ENCODE results near the gene CTSO. TPM values are rescaled to one million over a fixed set of nuclear protein-coding genes. Genes with fewer than 3 reads are reported as not detected.

Gene CTSO
- total and polyA plus RNA-seq, 4 donors = 8.0 to 58.3 (median 15.2) TPM

DNA sequence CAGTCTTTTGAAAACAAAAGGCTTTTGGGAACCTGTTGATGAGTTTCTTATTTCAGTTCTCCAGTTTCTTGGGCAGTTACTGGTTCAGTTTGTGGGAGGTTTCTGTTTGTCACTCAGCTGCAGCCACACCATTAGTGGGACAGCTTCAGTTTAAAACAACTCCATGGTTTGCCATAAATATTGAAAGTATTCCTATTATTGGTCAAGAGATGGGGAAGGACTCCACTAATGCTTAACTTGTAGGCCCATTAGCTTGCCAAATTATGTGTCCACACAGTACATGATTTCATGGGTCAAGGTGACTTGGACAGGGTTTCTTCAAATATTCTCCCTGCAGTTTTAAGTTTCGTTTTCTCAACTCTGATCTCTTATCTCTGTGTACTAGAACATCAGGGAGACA lies 72.1 kb downstream of the CTSO start:
- H3K27ac ChIP-seq (ENCODE audit: low read depth in 1 of 2, low read length in 1 of 2) = no peak overlapping the region
- ATAC-seq (ENCODE audit: insufficient read depth, low FRiP score) (no peak), DNase-seq (no peak)
- WGBS, 2 donors = 63 to 70% methylated on average over 1 of the region's 1 CpG
- no peaks in the 10 kb centered on the region for H3K4me1 ChIP-seq (ENCODE audit: control insufficient read depth in 5 of 5, insufficient read depth in 5 of 5, low read length in 5 of 5)
- no peak overlapping the region for H3K4me3 ChIP-seq
- TF ChIP-seq CTCF (IDR thresholded peaks at IDR 0.05; ENCODE audit: control extremely low read depth, extremely low read depth) = no peak
- no peak overlapping the region for H3K9ac ChIP-seq (ENCODE audit: insufficient read depth in 1 of 2, low read length in 2 of 2)
- H3K9me3 ChIP-seq (ENCODE audit: control insufficient read depth in 4 of 4, insufficient read depth in 3 of 4, low read length in 3 of 4) = peaks cover 0 to 2% (median under 1%) of the 10 kb centered on the region in 4 donors
- no peaks in the 10 kb centered on the region for H3K36me3 ChIP-seq (ENCODE audit: control insufficient read depth in 4 of 4, insufficient read depth in 4 of 4, low read length in 4 of 4)
- no peaks in the 10 kb centered on the region for H3K27me3 ChIP-seq (ENCODE audit: control insufficient read depth in 3 of 3, insufficient read depth in 3 of 3, low read length in 2 of 3)

- Histone ChIP-seq H3K9ac (ENCODE audit: insufficient read depth in 1 of 2, low read length in 2 of 2) (no peak overlapping the region), H3K36me3 (ENCODE audit: control insufficient read depth in 4 of 4, insufficient read depth in 4 of 4, low read length in 4 of 4) (no peaks in the 10 kb centered on the region), H3K4me3 (no peak overlapping the region), H3K27ac (ENCODE audit: low read depth in 1 of 2, low read length in 1 of 2) (no peak overlapping the region), H3K27me3 (ENCODE audit: control insufficient read depth in 3 of 3, insufficient read depth in 3 of 3, low read length in 2 of 3) (no peaks in the 10 kb centered on the region), H3K9me3 (ENCODE audit: control insufficient read depth in 4 of 4, insufficient read depth in 3 of 4, low read length in 3 of 4) (peaks cover 0 to 3% (median 1%) of the 10 kb centered on the region in 4 donors), H3K4me1 (ENCODE audit: control insufficient read depth in 5 of 5, insufficient read depth in 5 of 5, low read length in 5 of 5) (no peaks in the 10 kb centered on the region)
- no peak for DNase-seq
- ATAC-seq (ENCODE audit: insufficient read depth, low FRiP score) = no peak
- no peak for TF ChIP-seq CTCF (IDR thresholded peaks at IDR 0.05; ENCODE audit: control extremely low read depth, extremely low read depth)
Observed at GRCh38 chr4:155879767-155880166, 73.9 kb downstream of the CTSO start.

GRCh38 chr4:155878611-155879010 lies 75.1 kb downstream of the CTSO start:
- H3K9me3 ChIP-seq (ENCODE audit: control insufficient read depth in 4 of 4, insufficient read depth in 3 of 4, low read length in 3 of 4) = peaks cover 0 to 6% (median 1%) of the 10 kb centered on the region in 4 donors
- no peak for ATAC-seq (ENCODE audit: insufficient read depth, low FRiP score)
- no peak overlapping the region for H3K27ac ChIP-seq (ENCODE audit: low read depth in 1 of 2, low read length in 1 of 2)
- no peak overlapping the region for H3K9ac ChIP-seq (ENCODE audit: insufficient read depth in 1 of 2, low read length in 2 of 2)
- H3K4me1 ChIP-seq (ENCODE audit: control insufficient read depth in 5 of 5, insufficient read depth in 5 of 5, low read length in 5 of 5) = no peaks in the 10 kb centered on the region
- H3K27me3 ChIP-seq (ENCODE audit: control insufficient read depth in 3 of 3, insufficient read depth in 3 of 3, low read length in 2 of 3) = no peaks in the 10 kb centered on the region
- 39 to 40% methylated on average over 2 of the region's 2 CpGs for WGBS, 2 donors
- no peak for TF ChIP-seq CTCF (IDR thresholded peaks at IDR 0.05; ENCODE audit: control extremely low read depth, extremely low read depth)
- no peaks in the 10 kb centered on the region for H3K36me3 ChIP-seq (ENCODE audit: control insufficient read depth in 4 of 4, insufficient read depth in 4 of 4, low read length in 4 of 4)
- H3K4me3 ChIP-seq = no peak overlapping the region
- no peak for DNase-seq

DNA sequence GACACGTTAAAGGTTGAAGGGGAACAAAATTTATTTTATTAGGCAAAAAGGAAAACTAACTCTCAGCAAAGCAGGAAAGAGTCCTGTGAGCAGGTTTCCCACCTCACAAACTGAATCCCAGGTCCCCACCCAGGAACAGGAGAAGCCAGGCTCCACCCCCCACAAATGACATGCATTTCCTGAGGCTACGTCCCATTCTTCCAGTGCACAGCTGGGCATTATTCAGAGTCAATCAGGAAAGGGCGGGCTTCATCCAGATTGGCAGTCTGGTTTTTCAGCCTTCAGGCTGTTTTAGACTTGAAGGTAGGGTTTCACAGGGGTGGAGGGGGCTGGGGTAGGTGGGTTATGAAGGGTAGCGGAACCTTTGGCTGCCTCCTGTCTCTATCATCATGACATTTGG lies 75.7 kb downstream of the CTSO start:
- 87 to 91% methylated on average over 4 of the region's 4 CpGs for WGBS, 2 donors
- Histone ChIP-seq H3K4me3 (no peak overlapping the region), H3K9ac (ENCODE audit: insufficient read depth in 1 of 2, low read length in 2 of 2) (no peak overlapping the region), H3K9me3 (ENCODE audit: control insufficient read depth in 4 of 4, insufficient read depth in 3 of 4, low read length in 3 of 4) (peaks cover 0 to 9% (median 1%) of the 10 kb centered on the region in 4 donors), H3K27ac (ENCODE audit: low read depth in 1 of 2, low read length in 1 of 2) (no peak overlapping the region), H3K4me1 (ENCODE audit: control insufficient read depth in 5 of 5, insufficient read depth in 5 of 5, low read length in 5 of 5) (no peaks in the 10 kb centered on the region), H3K36me3 (ENCODE audit: control insufficient read depth in 4 of 4, insufficient read depth in 4 of 4, low read length in 4 of 4) (no peaks in the 10 kb centered on the region), H3K27me3 (ENCODE audit: control insufficient read depth in 3 of 3, insufficient read depth in 3 of 3, low read length in 2 of 3) (no peaks in the 10 kb centered on the region)
- TF ChIP-seq CTCF (IDR thresholded peaks at IDR 0.05; ENCODE audit: control extremely low read depth, extremely low read depth) = no peak
- DNase-seq (no peak), ATAC-seq (ENCODE audit: insufficient read depth, low FRiP score) (no peak)

Measured in lung (tissue), 12 donors.